GM21717 (cell line): Measurements from ENCODE around the gene DCLRE1B.
"Not testable (repeated sequence)": the region's sequence is repeated elsewhere in the genome, so short reads cannot be mapped to it uniquely, and the experiment has no call there.

Experiments used
- ATAC-seq: cut with Tn5 transposase; IDR thresholded peaks from one replicate; pipeline ENCODE4 v1.9.1; 2021; ENCODE audit warnings: mild to moderate bottlenecking, moderate library complexity; ENCODE audit not compliant: unreplicated experiment

Gene DCLRE1B

DNA sequence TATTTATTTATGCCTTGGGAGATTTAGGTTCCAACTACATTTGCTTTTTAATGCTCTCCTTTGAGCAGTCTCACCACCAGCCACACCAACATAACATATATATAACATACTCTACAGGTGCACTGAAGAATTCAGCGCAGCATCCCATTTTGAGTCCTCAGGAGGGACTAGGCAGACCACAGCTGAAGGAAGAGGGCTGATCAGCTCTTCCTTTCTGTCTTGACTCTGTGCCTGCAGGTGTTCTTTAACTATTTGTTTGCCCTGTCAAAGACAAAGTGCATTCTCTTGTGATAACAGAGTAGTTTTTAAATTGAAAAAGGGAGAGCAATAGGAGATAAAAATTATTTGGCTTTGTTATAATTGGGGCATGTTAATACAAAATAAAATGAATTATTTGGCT is 41.0 kb downstream of the DCLRE1B start:
- no peak for ATAC-seq

DNA sequence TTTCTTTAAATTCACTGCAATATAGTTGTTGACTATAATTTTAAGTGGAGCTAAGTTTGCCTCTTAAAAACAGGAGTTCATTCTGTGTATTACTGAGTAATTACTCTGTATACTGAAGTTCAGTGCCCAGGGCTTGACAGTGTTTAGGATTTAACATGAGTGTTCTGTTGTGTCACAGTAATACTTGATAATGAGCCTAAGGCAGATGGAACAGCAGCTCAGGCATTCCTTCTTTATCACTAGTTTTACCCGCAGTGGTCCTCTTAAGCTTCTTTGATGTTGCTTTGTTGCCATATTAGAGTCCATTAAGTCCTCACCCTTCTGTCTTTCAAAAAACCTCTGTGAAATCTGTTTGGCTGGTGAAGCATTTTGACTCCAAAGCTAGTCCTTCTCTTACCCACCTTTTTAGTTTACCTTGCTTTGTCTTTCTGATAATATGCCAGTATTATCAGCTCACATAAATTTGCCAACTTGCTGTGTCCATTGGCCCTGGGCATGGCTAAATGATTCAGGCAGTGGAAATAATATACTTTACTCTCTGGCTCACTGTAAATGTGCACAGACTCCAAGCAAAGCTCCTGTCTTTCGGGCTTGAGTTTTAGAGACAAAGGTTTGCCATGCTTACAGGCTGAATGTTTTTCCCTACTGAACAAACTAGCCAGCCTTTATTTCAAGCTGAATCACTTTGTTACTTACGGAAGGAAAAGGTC is 41.7 kb downstream of the DCLRE1B start:
- no peak for ATAC-seq

- ATAC-seq: no peak
Measured at GRCh38 chr1:113947388-113948107, 42.4 kb downstream of the DCLRE1B start.

DNA sequence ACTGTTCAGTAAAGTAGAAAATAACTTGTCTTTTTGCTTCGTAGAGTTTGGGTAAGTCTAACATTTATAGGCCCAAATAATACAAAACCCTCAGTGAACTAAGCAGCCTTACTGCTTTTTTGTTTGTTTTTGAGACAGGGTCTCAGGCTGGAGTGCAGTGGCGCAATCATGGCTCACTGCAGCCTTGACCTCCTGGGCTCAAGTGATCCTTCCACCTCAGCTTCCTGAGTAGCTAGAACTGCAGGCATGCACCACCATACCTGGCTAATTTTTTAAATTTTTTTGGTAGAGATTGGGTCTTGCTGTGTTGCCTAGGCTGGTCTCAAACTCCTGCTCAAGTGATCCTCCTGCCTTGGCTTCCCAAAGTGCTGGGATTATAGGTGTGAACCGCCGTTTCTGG is 43.0 kb downstream of the DCLRE1B start:
- ATAC-seq: not testable (repeated sequence)

DNA sequence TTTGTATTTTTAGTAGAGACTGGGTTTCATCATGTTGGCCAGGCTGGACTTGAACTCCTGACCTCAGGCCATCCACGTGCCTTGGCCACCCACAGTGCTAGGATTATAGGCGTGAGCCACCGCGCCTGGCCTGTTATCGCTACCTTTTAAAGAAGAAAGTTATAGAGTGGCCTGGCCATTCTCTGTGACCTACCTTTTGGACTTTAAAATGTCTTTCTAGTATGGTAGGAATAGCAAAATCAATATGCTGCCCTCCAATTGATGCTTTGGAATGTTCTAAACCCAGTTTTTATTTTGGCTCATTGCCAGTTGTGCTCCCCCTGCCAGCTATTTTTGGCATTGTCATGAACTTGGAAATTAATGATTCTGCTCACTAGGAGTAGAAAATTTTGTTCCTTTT is 43.9 kb downstream of the DCLRE1B start:
- ATAC-seq: no peak

DNA sequence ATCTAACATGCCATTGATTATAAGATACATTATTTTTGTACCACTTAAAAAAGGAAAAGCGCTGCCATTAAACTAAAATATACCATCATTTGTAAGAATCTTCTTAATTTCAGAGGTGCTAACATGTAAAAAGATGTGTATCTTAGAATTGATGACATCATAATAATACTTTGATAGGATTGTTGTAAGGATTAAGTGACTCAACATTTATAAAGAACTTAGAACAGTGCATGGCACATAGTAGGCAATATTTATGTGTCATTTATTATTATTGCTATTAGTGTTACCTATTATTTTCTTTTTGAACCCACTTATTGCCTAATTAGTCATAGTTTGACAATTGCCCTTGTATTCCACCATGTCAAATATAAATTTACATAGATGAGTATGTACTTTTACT is 45.8 kb downstream of the DCLRE1B start:
- no peak for ATAC-seq

GRCh38 chr1:113951719-113952118 is 46.6 kb downstream of the DCLRE1B start:
- ATAC-seq: no peak

GRCh38 chr1:113957984-113958383 is 52.9 kb downstream of the DCLRE1B start:
- no peak for ATAC-seq

DNA sequence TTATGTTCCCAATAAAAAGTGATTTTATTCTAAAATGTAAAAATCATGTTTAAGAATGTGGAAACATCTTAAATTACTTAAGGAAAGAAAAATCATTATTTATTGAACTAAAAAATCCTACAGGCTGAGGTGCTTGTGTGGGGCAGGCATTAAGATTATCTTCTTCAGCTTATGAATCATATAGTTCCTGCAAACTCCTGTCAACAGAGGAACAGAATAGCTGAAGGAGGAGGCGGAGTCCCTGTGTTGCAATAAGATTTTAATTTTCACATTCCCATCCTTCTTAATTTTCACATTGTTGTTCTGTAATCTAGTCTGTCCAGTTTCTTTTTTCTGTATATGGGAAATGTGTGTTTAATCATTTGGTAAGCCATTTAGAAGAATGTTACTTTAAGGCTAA is 53.6 kb downstream of the DCLRE1B start:
- no peak for ATAC-seq

DNA sequence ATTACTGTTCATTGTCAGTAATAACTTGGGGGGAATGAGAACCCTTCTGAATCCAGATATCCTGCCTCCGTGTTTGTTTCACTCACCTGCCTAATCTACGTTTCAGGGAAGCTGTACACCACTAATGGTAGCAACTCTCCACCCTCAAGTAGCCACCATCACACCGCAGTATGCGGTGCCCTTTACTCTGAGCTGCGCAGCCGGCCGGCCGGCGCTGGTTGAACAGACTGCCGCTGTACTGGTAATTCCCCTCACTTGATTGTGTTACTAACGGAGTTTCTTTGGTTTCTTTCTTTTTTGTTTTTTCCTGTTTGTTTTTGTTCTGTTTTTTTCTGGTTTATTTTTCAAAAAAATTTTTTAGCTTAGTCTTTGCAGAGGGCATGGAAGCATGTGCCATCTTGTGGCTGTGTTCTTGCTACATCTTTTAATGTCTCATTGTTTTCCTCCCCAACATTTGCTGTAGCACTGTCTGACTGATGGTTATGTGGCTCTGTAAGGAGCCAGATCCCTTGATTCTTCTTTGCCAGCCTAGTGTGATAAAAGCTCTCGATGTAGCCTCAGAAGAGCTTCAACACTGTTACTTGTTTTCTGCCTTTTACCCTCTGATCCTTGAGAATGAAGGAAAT is 58.3 kb downstream of the DCLRE1B start:
- no peak for ATAC-seq
